Measurements from ENCODE around the gene MPP3.

- TF ChIP-seq CBX1 (IDR thresholded peaks at IDR 0.05; ENCODE audit: low read depth): no peak
- no peak for TF ChIP-seq CTCF (IDR thresholded peaks at IDR 0.05 in 2 of 3, conservative IDR thresholded peaks at IDR 0.05 in 1 of 3; ENCODE audit: insufficient read depth in 2 of 3, low read depth in 1 of 3, low read length in 3 of 3)
- TF ChIP-seq SRF (CRISPR knock-in tag; IDR thresholded peaks at IDR 0.05): no peak
- TF ChIP-seq, protein P1, sequence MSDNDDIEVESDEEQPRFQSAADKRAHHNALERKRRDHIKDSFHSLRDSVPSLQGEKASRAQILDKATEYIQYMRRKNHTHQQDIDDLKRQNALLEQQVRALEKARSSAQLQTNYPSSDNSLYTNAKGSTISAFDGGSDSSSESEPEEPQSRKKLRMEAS (CRISPR knock-in tag; IDR thresholded peaks at IDR 0.05): no peak
- TF ChIP-seq NEUROD1 (IDR thresholded peaks at IDR 0.05; ENCODE audit: borderline replicate concordance, low read depth, low read length, partially characterized antibody): no peak
- no peak for TF ChIP-seq SMC3 (conservative IDR thresholded peaks at IDR 0.05; ENCODE audit: insufficient read depth, low read depth, low read length)
- TF ChIP-seq, protein P2, sequence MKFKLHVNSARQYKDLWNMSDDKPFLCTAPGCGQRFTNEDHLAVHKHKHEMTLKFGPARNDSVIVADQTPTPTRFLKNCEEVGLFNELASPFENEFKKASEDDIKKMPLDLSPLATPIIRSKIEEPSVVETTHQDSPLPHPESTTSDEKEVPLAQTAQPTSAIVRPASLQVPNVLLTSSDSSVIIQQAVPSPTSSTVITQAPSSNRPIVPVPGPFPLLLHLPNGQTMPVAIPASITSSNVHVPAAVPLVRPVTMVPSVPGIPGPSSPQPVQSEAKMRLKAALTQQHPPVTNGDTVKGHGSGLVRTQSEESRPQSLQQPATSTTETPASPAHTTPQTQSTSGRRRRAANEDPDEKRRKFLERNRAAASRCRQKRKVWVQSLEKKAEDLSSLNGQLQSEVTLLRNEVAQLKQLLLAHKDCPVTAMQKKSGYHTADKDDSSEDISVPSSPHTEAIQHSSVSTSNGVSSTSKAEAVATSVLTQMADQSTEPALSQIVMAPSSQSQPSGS (CRISPR knock-in tag; IDR thresholded peaks at IDR 0.05): no peak
These were observed 23.2 kb upstream of the MPP3 start for GRCh38 chr17:43856141-43856540.

Measured in K562 (cell line).